Measurements from ENCODE around the gene DKK1.

The DKK1 gene

GRCh38 chr10:52284416-52285013 is 29.6 kb upstream of the DKK1 start:
- Histone ChIP-seq H3K27ac (ENCODE audit: extremely low read depth, low read depth, low read length) (no peak overlapping the region), H3K4me3 (ENCODE audit: low read depth, low read length) (no peak overlapping the region), H3K36me3 (ENCODE audit: control insufficient read depth in 2 of 2, insufficient read depth in 1 of 2, low read length in 2 of 2) (no peaks in the 10 kb centered on the region), H3K4me1 (ENCODE audit: control insufficient read depth, insufficient read depth, low read length) (no peaks in the 10 kb centered on the region), H3K9me3 (ENCODE audit: control insufficient read depth, insufficient read depth, low read depth, low read length) (no peaks in the 10 kb centered on the region)
- POLR2A ChIA-PET = no interaction called here
- TF ChIP-seq HOXA7 (CRISPR knock-in tag; IDR thresholded peaks at IDR 0.05; ENCODE audit: borderline replicate concordance) (no peak), GLIS1 (tag by site-specific recombination; IDR thresholded peaks at IDR 0.05) (no peak), ZIC2 (tag by site-specific recombination; IDR thresholded peaks at IDR 0.05) (no peak), ZNF112 (tag by site-specific recombination; IDR thresholded peaks at IDR 0.05) (no peak), ZNF391 (tag by site-specific recombination; IDR thresholded peaks at IDR 0.05; ENCODE audit: borderline replicate concordance, low read depth) (no peak)
- TF ChIP-seq, protein P1, sequence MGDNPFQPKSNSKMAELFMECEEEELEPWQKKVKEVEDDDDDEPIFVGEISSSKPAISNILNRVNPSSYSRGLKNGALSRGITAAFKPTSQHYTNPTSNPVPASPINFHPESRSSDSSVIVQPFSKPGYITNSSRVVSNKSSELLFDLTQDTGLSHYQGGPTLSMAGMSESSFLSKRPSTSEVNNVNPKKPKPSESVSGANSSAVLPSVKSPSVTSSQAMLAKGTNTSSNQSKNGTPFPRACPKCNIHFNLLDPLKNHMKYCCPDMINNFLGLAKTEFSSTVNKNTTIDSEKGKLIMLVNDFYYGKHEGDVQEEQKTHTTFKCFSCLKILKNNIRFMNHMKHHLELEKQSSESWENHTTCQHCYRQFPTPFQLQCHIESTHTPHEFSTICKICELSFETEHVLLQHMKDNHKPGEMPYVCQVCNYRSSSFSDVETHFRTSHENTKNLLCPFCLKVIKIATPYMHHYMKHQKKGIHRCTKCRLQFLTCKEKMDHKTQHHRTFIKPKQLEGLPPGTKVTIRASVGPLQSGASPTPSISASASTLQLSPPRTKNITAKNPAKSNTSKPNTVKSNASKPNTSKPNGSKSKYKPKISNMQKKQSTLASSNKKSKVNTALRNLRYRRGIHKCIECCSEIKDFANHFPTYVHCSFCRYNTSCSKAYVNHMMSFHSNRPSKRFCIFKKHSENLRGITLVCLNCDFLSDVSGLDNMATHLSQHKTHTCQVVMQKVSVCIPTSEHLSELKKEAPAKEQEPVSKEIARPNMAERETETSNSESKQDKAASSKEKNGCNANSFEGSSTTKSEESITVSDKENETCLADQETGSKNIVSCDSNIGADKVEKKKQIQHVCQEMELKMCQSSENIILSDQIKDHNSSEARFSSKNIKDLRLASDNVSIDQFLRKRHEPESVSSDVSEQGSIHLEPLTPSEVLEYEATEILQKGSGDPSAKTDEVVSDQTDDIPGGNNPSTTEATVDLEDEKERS (tag by site-specific recombination; IDR thresholded peaks at IDR 0.05) = no peak
- TF ChIP-seq, protein P2, sequence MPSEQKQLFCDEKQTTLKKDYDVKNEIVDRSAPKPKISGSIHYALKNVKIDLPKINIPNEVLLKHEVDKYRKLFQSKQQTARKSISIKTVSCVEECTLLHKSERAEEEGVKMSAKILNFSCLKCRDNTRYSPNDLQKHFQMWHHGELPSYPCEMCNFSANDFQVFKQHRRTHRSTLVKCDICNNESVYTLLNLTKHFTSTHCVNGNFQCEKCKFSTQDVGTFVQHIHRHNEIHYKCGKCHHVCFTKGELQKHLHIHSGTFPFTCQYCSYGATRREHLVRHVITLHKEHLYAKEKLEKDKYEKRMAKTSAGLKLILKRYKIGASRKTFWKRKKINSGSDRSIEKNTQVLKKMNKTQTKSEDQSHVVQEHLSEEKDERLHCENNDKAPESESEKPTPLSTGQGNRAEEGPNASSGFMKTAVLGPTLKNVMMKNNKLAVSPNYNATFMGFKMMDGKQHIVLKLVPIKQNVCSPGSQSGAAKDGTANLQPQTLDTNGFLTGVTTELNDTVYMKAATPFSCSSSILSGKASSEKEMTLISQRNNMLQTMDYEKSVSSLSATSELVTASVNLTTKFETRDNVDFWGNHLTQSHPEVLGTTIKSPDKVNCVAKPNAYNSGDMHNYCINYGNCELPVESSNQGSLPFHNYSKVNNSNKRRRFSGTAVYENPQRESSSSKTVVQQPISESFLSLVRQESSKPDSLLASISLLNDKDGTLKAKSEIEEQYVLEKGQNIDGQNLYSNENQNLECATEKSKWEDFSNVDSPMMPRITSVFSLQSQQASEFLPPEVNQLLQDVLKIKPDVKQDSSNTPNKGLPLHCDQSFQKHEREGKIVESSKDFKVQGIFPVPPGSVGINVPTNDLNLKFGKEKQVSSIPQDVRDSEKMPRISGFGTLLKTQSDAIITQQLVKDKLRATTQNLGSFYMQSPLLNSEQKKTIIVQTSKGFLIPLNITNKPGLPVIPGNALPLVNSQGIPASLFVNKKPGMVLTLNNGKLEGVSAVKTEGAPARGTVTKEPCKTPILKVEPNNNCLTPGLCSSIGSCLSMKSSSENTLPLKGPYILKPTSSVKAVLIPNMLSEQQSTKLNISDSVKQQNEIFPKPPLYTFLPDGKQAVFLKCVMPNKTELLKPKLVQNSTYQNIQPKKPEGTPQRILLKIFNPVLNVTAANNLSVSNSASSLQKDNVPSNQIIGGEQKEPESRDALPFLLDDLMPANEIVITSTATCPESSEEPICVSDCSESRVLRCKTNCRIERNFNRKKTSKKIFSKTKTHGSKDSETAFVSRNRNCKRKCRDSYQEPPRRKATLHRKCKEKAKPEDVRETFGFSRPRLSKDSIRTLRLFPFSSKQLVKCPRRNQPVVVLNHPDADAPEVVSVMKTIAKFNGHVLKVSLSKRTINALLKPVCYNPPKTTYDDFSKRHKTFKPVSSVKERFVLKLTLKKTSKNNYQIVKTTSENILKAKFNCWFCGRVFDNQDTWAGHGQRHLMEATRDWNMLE (tag by site-specific recombination; conservative IDR thresholded peaks at IDR 0.05; ENCODE audit: low read depth) = no peak
- CTCF ChIA-PET = interaction anchor here (1.2 kb wide), 1 partner anchor 205 kb away, joined by 6 read pairs; no protein-coding TSS in a partner anchor

DNA sequence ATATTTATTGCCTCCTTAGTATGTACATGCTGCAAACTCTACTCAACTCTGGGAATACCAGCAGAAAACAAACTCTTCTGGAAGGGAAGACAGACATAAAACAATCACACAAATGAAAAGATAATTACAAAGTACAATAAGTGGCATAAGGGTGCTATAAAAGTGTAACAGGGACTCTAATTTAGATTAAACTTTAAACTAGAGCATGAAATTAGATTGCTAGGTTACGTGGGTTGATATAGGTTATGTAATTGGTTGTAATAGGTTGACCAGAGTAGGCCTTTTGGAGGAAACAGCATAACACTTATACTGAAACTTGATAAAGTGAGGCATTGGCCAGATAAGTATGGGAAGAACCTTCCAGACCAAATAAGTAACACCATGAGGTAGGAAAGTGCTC is 26.2 kb upstream of the DKK1 start:
- ChIA-PET POLR2A (no interaction called here), CTCF (no interaction called here)

More for the DNA sequence above, 26.2 kb upstream of the DKK1 start:
- Histone ChIP-seq H3K27ac (ENCODE audit: extremely low read depth, low read depth, low read length) (no peak overlapping the region), H3K36me3 (ENCODE audit: control insufficient read depth in 2 of 2, insufficient read depth in 1 of 2, low read length in 2 of 2) (no peaks in the 10 kb centered on the region), H3K4me3 (ENCODE audit: low read depth, low read length) (no peak overlapping the region), H3K4me1 (ENCODE audit: control insufficient read depth, insufficient read depth, low read length) (no peaks in the 10 kb centered on the region), H3K9me3 (ENCODE audit: control insufficient read depth, insufficient read depth, low read depth, low read length) (no peaks in the 10 kb centered on the region)
- no peak for TF ChIP-seq ZNF184 (tag by site-specific recombination; IDR thresholded peaks at IDR 0.05)
- TF ChIP-seq REST (tag by site-specific recombination; IDR thresholded peaks at IDR 0.05) = no peak
- no peak for TF ChIP-seq KLF17 (tag by site-specific recombination; IDR thresholded peaks at IDR 0.05)
- TF ChIP-seq ZBTB7A (tag by site-specific recombination; IDR thresholded peaks at IDR 0.05; ENCODE audit: low read depth) = no peak
- TF ChIP-seq ZFP69B (tag by site-specific recombination; IDR thresholded peaks at IDR 0.05) = no peak
- TF ChIP-seq ZNF19 (tag by site-specific recombination; IDR thresholded peaks at IDR 0.05; ENCODE audit: low read depth) = no peak
